Thymus (tissue), 11 donors: ENCODE results near the gene GIGYF1. TPM values are rescaled to one million over a fixed set of nuclear protein-coding genes. Genes with fewer than 3 reads are reported as not detected.
"Not testable (repeated sequence)": the region's sequence is repeated elsewhere in the genome, so short reads cannot be mapped to it uniquely, and the experiment has no call there.

Source experiments
- DNase-seq, 9 donors: peaks; one replicate each; pipeline ENCODE4 v3.0.0-alpha.2; 2013; ENCODE audit warnings: low spot score in 9 of 9, low read depth in 6 of 9, missing footprints in 1 of 9
- H3K27ac ChIP-seq, 2 donors: one replicate each; pipeline ENCODE4 v1.5.1; 2013; ENCODE audit warnings: control low read depth in 1 of 2, low read depth in 1 of 2, low read length in 1 of 2, mild to moderate bottlenecking in 1 of 2, moderate library complexity in 1 of 2
- H3K27me3 ChIP-seq, 2 donors: one replicate each; pipeline ENCODE4 v1.5.1; 2013; ENCODE audit warnings: low read length in 1 of 2; ENCODE audit not compliant: control insufficient read depth in 2 of 2, insufficient read depth in 1 of 2
- H3K36me3 ChIP-seq, 2 donors: one replicate each; pipeline ENCODE4 v1.5.1; 2013; ENCODE audit warnings: low read length in 1 of 2, mild to moderate bottlenecking in 1 of 2, moderate library complexity in 1 of 2; ENCODE audit not compliant: control insufficient read depth in 2 of 2, insufficient read depth in 2 of 2
- H3K4me1 ChIP-seq, 2 donors: one replicate each; pipeline ENCODE4 v1.5.1; 2013; ENCODE audit warnings: low read length in 2 of 2; ENCODE audit not compliant: control insufficient read depth in 2 of 2, insufficient read depth in 2 of 2
- H3K4me3 ChIP-seq, 2 donors: one replicate each; pipeline ENCODE4 v1.5.1; 2013; ENCODE audit warnings: low read length in 2 of 2, control low read depth in 1 of 2, mild to moderate bottlenecking in 1 of 2
- H3K9me3 ChIP-seq, 2 donors: one replicate each; pipeline ENCODE4 v1.5.1; 2013; ENCODE audit warnings: low read length in 1 of 2, mild to moderate bottlenecking in 1 of 2; ENCODE audit not compliant: control insufficient read depth in 2 of 2, insufficient read depth in 1 of 2
- WGBS: extraction: QIAGEN DNeasy Blood & Tissue Kit; methylation state at CpG from one replicate; pipeline ENCODE4 v1.1.7; 2013; 5-methylcytosine and 5-hydroxymethylcytosine counted together
- polyA plus RNA-seq: library from polyadenylated mRNA; stranded (reverse); fragments of 200-250 nt; gene quantifications from one replicate; pipeline ENCODE4 v1.2.3, GENCODE V29; 2013
- total RNA-seq: library from RNA; stranded (reverse); fragments of 120-200 nt; gene quantifications from one replicate; pipeline ENCODE4 v1.2.4, GENCODE V29; 2013
- donor health status: healthy.

Gene GIGYF1
- total and polyA plus RNA-seq, 2 donors, result 13.8 to 60.1 TPM

DNA sequence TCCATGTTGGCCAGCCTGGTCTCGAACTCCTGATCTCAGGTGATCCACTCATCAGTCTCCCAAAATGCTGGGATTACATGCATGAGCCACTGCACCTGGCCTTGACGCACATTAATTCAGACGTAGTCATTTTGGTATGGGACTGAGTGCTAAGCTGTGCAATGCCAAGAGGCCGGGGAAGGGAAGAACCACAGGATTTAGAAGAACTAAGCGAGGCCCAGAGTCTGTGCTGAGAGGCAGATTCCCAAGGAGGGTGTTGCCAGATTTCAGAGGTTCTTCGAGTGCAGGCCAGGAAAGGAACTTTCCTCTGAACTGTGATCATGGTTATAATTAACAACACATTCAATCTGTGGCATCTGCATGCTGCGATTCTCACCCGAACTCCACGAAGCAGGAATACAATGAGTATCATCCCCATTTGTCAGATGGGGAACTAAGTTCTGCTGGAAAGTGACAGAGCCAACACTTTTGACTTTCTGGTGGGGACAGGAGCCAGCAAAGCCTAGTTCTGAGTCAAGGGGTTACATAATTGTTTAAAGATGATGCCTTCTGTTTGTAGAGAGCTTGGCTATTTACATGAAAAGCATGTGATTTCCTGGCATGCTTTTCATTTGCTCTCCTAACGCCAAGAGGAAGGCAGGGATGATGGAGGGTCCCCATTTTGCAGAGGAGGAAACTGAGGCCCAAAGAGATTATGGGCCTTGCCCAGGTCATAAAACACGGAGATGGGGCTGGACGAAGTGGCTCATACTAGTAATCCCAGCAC, 33.1 kb upstream of the GIGYF1 start:
- no peak overlapping the region for H3K27ac ChIP-seq
- peaks cover 5 to 44% of the 10 kb centered on the region in 2 donors for H3K27me3 ChIP-seq
- H3K4me1 ChIP-seq, result no peaks in the 10 kb centered on the region
- H3K9me3 ChIP-seq, result no peaks in the 10 kb centered on the region
- no peak overlapping the region for H3K4me3 ChIP-seq
- no peaks in the 10 kb centered on the region for H3K36me3 ChIP-seq
- no peak for DNase-seq
- WGBS, result 82% methylated on average over 12 of the region's 12 CpGs

GRCh38 chr7:100724364-100724763, 30.3 kb upstream of the GIGYF1 start:
- H3K36me3 ChIP-seq, H3K4me1 ChIP-seq, H3K4me3 ChIP-seq, DNase-seq, H3K9me3 ChIP-seq, H3K27ac ChIP-seq: not testable (repeated sequence)
- peaks cover 27 to 61% of the 10 kb centered on the region in 2 donors for H3K27me3 ChIP-seq
- WGBS, result 93% methylated on average over 2 of the region's 2 CpGs

DNA sequence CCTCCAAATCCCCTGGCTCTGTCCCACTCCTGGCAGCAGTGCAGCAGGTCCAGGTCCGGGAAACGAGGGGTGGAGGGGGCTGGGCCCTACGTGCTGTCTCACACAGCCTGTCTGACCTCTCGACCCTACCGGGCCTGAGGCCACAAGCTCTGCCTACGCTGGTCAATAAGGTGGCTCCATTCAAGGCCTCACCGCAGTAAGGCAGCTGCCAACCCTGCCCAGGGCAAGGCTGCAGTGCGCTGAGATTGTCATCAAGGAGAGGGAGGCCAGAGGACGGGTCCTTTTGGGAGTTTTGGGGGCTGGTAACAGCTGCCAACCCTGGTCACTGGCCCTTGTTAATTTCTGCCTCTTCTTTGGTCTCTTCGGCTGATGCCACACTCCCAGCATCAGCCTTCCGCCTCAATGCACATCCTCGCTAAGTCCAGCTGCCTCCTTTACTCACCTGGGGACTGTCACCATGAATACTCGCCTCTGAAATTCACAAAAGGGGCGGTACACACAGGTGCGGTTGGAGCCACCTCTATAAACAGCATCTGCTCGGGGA, 29.8 kb upstream of the GIGYF1 start:
- H3K27ac ChIP-seq, result no peak overlapping the region
- no peaks in the 10 kb centered on the region for H3K36me3 ChIP-seq
- no peak for DNase-seq
- no peak overlapping the region for H3K4me3 ChIP-seq
- peaks cover 1 to 4% of the 10 kb centered on the region in 2 donors for H3K9me3 ChIP-seq
- peaks cover 32 to 67% of the 10 kb centered on the region in 2 donors for H3K27me3 ChIP-seq
- H3K4me1 ChIP-seq, result no peaks in the 10 kb centered on the region
- 92% methylated on average over 16 of the region's 16 CpGs for WGBS

GRCh38 chr7:100722480-100723212, 28.6 kb upstream of the GIGYF1 start:
- peaks cover 33 to 68% of the 10 kb centered on the region in 2 donors for H3K27me3 ChIP-seq
- WGBS, result 95% methylated on average over 17 of the region's 17 CpGs
- H3K9me3 ChIP-seq, result peaks cover 1 to 12% of the 10 kb centered on the region in 2 donors
- no peak overlapping the region for H3K27ac ChIP-seq
- no peaks in the 10 kb centered on the region for H3K36me3 ChIP-seq
- no peak overlapping the region for H3K4me3 ChIP-seq
- DNase-seq, result no peak
- H3K4me1 ChIP-seq, result no peaks in the 10 kb centered on the region

DNA sequence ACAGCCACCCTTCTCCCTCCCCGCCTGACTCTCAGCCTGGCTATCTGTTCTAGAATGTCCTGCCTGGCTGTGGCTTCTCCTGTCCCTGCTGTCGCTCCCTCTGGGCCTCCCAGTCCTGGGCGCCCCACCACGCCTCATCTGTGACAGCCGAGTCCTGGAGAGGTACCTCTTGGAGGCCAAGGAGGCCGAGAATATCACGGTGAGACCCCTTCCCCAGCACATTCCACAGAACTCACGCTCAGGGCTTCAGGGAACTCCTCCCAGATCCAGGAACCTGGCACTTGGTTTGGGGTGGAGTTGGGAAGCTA, 27.4 kb upstream of the GIGYF1 start:
- no peak for DNase-seq
- Histone ChIP-seq H3K9me3 (peaks cover 1 to 14% of the 10 kb centered on the region in 2 donors), H3K4me1 (no peaks in the 10 kb centered on the region), H3K4me3 (no peak overlapping the region), H3K36me3 (no peaks in the 10 kb centered on the region), H3K27me3 (peaks cover 33 to 69% of the 10 kb centered on the region in 2 donors), H3K27ac (no peak overlapping the region)
- WGBS, result 96% methylated on average over 8 of the region's 8 CpGs

- Histone ChIP-seq H3K36me3 (no peaks in the 10 kb centered on the region), H3K9me3 (peaks cover 1 to 14% of the 10 kb centered on the region in 2 donors), H3K27me3 (peaks cover 33 to 69% of the 10 kb centered on the region in 2 donors), H3K4me3 (no peak overlapping the region), H3K27ac (no peak overlapping the region), H3K4me1 (no peaks in the 10 kb centered on the region)
- no peak for DNase-seq
- 8% methylated on average over 56 of the region's 56 CpGs for WGBS
These were observed 26.8 kb upstream of the GIGYF1 start for GRCh38 chr7:100720671-100721504.

- no peak within 1 kb of the TSS for H3K4me3 ChIP-seq
- H3K4me1 ChIP-seq, result no peaks in the 10 kb centered on the region
- H3K36me3 ChIP-seq, result no peaks in the 10 kb centered on the region
- WGBS, result 4% methylated on average over 21 of the region's 21 CpGs
- DNase-seq, result no peak
- H3K9me3 ChIP-seq, result peaks cover 1 to 14% of the 10 kb centered on the region in 2 donors
- H3K27me3 ChIP-seq, result peaks cover 33 to 69% of the 10 kb centered on the region in 2 donors
- no peak within 1 kb of the TSS for H3K27ac ChIP-seq
These were observed 26.2 kb upstream of the GIGYF1 start, which contains the start of gene EPO for GRCh38 chr7:100720279-100720670. Gene EPO, plus strand, starts transcription at chr7:100720468. Its CDS starts 513 bp downstream, at chr7:100720981.

GRCh38 chr7:100719523-100720278, 25.7 kb upstream of the GIGYF1 start:
- 65% methylated on average over 8 of the region's 8 CpGs for WGBS
- H3K9me3 ChIP-seq, result peaks cover 1 to 14% of the 10 kb centered on the region in 2 donors
- no peak for DNase-seq
- no peaks in the 10 kb centered on the region for H3K36me3 ChIP-seq
- no peaks in the 10 kb centered on the region for H3K4me1 ChIP-seq
- no peak overlapping the region for H3K4me3 ChIP-seq
- peaks cover 33 to 66% of the 10 kb centered on the region in 2 donors for H3K27me3 ChIP-seq
- no peak overlapping the region for H3K27ac ChIP-seq
